Measurements from ENCODE around the gene KCNH6.

KCNH6 gene

GRCh38 chr17:63557416-63557815, 34.3 kb downstream of the KCNH6 start:
- DNase-seq = no peak

GRCh38 chr17:63558441-63558840, 35.3 kb downstream of the KCNH6 start:
- no peak for DNase-seq

- DNase-seq = no peak
These were observed 38.7 kb downstream of the KCNH6 start for GRCh38 chr17:63561819-63562218.

GRCh38 chr17:63563339-63563738, 40.2 kb downstream of the KCNH6 start:
- DNase-seq = no peak

- DNase-seq = no peak
These were observed 41.4 kb downstream of the KCNH6 start for GRCh38 chr17:63564562-63564961.

GRCh38 chr17:63567229-63567628, 44.1 kb downstream of the KCNH6 start:
- no peak for DNase-seq

- DNase-seq = no peak
These were observed 45.4 kb downstream of the KCNH6 start for GRCh38 chr17:63568563-63568962.

- no peak for DNase-seq
These were observed 48.6 kb downstream of the KCNH6 start for GRCh38 chr17:63571632-63572310.

- no peak for DNase-seq
These were observed 50.5 kb downstream of the KCNH6 start for GRCh38 chr17:63573634-63574033.

- DNase-seq = no peak
These were observed 55.0 kb downstream of the KCNH6 start for GRCh38 chr17:63578027-63578768.

GRCh38 chr17:63578769-63579111, 55.6 kb downstream of the KCNH6 start:
- no peak for DNase-seq

GRCh38 chr17:63579633-63580032, 56.5 kb downstream of the KCNH6 start:
- DNase-seq = no peak

- no peak for DNase-seq
These were observed 64.6 kb downstream of the KCNH6 start for GRCh38 chr17:63587770-63588169.

- no peak for DNase-seq
These were observed 65.6 kb downstream of the KCNH6 start for GRCh38 chr17:63588797-63589196.

GRCh38 chr17:63589646-63590045, 66.5 kb downstream of the KCNH6 start:
- no peak for DNase-seq

GRCh38 chr17:63592797-63593196, 69.6 kb downstream of the KCNH6 start:
- DNase-seq = no peak

GRCh38 chr17:63595132-63595531, 72.0 kb downstream of the KCNH6 start:
- no peak for DNase-seq

All from femur (tissue), 1 donor.